ENCODE results near the gene GPR37.

Gene GPR37

DNA sequence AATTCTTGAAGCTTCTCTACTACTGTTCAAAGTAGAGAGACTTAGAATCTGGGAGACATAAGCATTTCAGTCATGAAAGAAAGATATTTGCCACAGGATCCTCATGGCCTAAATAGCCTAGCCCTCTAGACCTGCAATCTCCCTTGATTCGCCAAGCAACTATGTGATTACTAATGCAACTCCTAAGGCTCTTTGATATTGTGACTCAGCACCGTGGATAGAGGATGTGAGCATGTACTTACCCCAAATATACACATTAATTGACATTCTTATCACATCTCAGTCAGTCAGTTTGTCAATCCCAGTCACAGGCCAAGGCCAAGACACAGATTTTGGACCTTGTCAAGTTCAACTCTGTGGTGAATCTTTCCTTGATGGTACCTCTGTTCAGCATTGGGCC, 42.6 kb downstream of the GPR37 start:
- DNase-seq, result no peak

DNA sequence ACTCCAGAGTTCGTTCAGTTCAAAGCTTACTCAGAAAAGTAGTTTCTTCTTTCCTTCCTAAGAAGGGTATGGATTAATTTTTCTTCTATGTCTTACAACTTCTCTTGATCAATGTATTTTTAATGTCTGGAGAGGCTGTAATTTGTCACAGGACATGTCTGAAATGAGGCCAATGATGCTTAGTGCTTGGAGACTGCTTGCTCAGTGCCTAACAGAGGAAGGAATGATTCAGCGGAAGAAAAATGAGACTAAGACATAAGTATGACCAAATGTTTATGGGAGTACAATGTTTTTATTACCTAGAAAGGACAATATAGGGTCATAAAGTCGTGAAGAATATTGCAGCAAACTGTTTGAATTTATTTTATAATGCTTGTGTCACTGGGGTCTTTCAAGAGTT, 43.3 kb downstream of the GPR37 start:
- no peak for DNase-seq

DNA sequence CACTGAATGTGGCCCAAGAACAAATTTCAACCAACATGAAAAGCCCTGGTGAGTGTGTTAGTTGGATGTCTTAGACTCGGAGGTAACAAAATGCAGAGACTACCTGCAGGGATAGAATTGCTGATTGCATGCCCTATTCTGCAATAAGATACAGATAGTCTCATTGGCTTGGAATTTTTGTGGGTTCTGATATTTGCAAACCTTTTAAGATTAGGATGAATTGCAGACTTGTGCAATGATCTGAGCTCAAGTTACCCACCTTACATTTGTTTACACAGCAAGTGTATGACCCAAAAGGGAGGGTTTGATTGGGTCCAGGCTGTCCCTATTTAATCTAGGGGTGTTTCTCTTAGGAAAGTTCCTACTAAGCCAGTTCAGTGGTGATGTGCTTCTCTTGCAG, 45.4 kb downstream of the GPR37 start:
- DNase-seq, result no peak

DNA sequence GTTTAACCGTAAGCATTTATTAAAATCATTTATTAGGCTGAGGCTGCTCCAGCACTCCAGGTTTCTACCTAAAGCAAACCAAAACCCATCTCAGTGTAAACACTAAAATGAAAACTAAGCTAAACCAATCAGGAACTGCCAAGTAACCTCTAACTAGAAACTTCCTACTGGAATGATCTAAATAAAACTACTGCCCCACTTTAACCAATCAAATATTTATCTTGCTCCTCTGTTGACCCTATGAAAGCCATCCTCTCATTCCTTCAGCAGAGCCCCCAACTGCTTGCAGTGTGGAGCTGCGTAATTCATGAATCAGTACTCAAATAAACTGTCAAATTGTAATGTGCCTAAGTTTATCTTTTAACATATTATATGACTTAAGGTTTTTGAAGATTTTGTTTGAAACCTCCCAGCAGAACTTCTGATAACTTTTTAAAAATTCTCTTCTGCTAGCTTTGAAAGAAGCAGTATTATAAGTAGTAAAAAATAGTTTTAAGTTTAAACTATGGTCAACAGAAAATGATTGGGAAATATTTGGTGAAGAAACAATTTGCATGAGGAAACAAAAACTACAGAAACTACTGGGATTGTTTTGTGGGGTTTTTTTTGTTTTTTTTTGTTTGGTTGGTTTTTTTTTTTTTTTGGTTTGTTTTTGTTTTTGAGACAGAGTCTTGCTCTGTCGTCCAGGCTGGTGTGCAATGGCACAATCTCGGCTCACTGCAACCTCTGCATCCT, 47.4 kb downstream of the GPR37 start:
- no peak for DNase-seq

DNA sequence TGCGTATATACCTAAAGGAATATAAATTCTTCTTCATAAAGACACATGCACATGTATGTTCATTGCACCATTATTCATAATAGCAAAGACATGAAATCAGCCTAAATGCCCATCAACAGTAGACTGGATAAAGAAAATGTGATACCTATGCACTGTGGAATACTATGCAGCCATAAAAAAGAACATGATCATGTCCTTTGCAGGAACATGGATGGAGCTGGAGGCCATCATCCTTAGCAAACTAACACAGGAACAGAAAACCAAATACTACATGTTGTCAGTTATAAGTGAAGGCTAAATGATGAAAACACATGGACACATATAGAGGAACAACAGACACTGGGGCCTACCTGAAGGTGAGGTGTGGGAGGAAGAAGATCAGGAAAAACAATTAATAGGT, 48.7 kb downstream of the GPR37 start:
- DNase-seq, result no peak

DNA sequence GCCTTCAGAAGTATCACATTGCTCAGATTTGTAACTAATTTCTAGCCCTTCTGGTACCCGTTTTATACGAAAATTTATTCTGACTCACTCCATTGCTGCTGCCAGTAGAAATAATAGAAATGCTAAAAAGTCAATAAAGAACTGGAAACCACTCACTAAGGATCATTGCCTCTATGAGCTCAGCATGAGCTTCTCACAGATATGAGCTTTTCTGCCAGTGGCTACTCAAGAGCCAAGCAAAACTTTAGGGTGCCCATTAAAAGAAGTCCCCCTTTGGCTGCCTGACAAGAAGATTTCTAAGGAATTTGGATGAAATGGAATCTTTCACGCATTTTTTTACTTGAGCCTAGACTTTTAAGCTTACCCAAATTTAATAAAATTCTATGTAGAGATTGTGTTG, 52.5 kb downstream of the GPR37 start:
- DNase-seq, result no peak

DNA sequence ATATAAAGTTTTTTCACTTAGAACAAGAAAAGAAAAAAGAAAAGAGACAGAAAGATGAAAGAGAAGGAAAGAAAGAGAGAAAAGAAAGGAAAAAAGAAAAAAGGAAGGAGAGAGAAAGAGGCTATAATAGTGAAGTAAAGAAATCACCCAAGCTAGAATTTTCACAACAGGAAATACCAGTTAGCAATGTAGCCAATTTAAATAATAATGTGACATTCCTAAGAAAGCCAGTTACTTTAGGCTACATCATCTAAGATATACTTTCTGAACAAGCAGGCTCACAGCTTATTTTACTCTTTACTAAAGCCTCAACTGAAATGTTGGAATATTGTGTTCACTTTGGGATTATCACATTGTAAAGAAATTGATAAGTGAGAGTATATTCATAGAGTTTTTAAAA, 53.6 kb downstream of the GPR37 start:
- DNase-seq, result no peak

DNA sequence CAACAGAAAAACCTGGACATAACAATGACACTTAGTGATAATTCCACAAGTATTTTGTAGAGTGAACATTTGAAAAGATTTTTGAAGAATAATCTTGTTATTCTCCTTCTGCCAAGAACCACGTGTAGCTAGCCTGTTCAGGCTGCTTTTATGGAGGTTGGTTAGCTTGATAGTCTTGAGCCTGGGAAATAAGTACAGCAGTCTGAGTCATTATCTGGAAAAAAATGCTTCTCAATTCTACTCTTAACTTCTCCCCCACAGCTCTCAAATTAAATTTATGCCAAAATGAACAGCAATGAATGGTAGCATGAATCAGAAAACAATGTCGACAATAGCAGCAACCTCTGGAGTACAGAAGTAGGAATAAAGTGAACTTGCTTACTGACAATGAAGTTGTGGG, 63.2 kb downstream of the GPR37 start:
- no peak for DNase-seq

DNA sequence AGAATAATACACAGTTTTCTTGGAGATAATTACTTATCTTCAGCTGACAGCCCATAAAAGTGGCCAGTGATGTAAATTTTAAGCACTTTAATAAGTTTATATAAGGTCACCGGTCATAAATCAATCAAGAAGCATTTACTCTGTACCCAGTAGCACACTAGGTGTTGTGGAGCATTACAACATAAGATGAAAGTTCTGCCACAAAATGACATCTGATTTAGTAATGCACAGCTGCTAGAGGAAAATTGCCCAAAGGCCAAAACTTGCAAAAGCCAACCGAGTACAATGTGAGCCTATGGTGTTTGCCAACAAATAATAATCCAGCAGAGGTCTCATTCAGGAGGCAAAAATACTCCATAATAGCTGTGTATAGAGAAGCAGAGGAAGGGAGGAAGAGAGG, 63.6 kb downstream of the GPR37 start:
- no peak for DNase-seq

DNA sequence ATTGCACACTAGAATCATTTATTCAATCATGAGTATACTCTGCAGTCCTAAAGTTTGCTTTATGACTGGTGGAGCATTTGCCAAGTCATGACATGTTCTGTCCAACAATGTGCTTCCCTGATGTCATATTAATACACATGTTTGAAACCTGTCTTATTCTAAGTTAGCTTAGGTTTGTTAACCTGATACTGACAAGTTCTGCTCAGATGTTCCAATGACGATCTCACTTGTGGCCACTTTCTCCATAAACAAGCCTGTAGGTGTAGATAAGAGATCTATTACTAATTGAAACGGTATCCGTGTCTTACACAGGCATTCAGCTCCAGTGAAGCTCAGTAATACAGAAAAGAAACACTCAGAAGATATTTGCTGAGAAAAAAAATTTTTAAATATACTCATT, 64.9 kb downstream of the GPR37 start:
- DNase-seq, result no peak

DNA sequence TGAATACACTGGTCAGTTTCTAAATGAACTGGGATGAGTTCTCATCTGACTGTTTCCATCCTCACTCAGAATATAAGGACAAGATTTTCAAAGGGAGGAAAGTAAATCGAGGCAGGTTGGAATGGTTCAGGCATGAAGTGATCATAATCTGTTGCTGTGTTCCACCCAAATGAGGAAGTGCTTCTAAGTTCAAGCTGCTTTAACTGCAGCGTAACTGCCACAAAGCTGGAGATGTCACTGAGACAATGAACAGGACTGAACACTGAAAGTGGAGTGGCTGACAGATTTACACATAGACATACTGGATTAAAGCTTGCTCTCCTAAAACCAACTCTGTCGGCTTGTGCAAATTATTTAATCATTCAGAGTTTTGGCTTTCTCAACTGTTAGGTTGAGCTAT, 66.6 kb downstream of the GPR37 start:
- no peak for DNase-seq

DNA sequence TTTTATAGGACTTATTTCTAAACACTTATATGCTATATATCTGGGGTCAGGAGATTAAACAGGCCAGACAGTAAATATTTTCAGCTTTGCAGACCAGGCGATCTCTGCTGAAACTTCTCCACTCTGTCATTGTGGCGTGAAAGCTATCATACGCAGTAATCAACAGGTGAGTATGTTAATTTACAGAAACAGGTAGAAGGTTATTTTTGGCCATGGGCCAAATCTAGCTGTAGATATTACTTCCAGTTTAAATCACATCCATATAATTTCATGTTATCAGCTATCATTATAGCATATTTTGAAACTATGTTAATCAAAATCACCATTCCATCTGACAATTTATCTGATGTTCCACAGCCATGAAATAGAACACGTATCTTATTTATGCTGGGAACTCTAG, 67.8 kb downstream of the GPR37 start:
- DNase-seq, result no peak
